DMS53 (cell line): ENCODE results near the gene EXOC3L4.

ENCODE experiments used
- DNase-seq: peaks from one replicate; lab custom pipeline; 2025; lab: John Stamatoyannopoulos, UW

Gene EXOC3L4

DNA sequence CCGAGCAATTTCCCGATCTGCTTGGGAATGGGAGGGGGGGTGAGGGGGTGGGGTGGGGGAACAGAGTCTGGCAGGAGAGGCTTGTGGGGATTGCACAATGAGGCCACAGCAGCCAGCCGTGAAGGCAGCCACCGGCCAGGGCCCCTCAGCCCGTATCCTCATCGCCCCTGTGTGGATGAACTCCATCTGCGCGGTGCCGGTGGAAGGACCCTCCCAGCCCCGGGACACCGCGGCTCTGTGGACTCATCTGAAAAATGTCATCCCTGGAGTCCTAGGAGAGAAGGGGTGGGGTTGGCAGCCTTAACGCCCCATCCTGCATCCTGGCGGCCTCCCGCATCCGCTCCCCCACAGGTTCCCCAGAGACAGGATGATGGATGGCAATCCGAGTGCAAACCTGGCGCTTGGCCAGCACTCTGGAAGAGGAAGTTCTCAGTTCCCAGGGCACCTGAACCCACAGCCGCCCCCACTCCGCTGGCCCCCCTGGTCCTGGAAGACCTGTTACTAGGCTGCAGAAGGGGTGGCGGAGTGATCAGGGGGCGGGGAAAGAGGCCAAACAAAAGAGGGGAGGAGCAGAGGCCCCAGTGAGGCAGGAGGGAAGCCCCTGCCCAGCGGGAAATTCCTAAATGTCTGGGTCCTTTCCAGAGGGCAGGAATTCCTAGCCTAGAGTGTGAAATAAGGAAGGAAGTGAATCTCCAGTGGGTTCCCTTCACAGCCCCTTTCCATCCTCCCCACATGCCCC, 27.5 kb downstream of the EXOC3L4 start:
- DNase-seq = peak; percentile 56

GRCh38 chr14:103122585-103122946, 28.0 kb downstream of the EXOC3L4 start:
- no peak for DNase-seq

DNA sequence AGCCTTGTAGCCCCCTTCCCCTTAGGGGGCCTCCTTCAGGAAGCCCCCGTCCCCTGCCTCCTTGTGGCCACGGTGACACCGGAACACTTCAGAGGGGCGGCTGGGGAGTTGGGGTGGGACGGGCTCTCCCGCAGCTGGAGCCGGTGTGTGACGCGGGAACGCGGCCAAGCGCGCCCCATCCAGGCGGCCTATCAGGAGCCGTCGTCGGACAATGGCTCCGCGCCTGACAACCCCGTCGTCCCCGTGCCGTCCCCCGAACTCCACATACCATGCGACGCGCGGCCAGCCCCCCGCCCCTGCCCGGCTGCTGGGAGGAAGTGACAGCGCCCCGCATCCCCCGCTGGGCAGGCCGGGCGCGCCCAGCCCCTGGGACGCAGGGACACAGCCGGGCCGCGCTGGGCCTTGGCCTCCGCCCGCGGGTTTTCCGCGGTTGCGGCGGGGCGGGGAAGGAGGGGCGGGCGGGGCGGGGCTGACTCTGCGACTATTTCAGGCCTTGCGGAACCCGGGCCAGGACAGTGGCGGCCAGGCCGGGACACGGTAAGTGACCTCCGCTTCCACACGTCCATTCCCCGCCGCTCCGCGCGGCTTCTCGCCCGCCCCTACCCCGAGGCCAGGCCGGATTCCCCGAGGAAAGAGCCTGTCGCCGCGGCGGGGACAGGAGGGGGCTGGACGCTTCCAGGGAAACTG, 28.6 kb downstream of the EXOC3L4 start, which contains the start of gene TNFAIP2:
Gene TNFAIP2 (plus strand): TSS at position 515 of the 687 bp plus-strand sequence. CDS start 2,997 bp downstream, outside the sequence.
- DNase-seq = no peak

DNA sequence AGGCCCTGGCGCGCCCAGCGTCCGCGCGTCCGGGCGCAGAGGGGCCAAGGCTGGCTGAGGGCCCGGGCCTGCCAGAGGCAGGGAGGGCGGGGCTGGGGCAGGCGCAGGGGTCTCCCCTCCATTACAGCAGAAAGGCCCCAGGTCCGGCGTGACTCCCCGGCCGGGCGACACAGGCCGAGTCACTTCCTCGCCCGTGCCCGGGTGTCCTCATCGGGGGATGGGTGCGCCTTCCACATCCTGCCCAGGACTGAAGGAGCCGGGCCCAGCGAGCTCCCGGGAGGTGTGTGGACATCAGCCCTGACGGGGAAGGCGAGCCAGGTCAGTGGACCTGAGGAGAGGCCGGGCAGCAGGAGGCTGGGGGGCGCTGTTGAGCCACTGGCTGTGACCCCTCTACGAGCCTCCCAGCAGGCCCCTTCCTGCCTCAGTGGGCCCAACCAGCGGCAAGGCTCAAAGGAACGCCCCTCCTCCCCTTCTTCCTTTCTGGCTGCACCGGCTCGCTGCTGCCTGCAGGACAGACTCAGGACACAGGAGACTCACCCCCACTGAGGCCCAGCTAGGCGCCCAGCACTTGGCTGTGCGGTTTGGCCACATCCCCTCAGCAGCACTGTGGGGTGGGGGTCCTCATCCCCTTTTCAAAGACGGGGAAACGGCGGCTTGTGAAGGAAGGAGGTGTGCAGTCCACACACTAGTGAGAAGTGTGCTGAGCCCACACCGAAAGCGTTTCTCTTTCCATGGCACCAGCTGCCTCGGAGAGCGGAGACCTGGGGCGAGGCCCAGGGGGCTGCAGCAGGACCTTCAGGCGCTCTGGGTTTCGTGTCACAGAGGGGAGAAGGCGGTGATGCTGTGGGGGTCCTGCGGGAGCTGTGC, 29.3 kb downstream of the EXOC3L4 start:
- peak; percentile 26 for DNase-seq

GRCh38 chr14:103124501-103125001, 30.0 kb downstream of the EXOC3L4 start:
- DNase-seq = no peak

GRCh38 chr14:103125098-103126070, 30.9 kb downstream of the EXOC3L4 start:
- no peak for DNase-seq

- no peak for DNase-seq
Observed at GRCh38 chr14:103126088-103126872, 31.8 kb downstream of the EXOC3L4 start.

DNA sequence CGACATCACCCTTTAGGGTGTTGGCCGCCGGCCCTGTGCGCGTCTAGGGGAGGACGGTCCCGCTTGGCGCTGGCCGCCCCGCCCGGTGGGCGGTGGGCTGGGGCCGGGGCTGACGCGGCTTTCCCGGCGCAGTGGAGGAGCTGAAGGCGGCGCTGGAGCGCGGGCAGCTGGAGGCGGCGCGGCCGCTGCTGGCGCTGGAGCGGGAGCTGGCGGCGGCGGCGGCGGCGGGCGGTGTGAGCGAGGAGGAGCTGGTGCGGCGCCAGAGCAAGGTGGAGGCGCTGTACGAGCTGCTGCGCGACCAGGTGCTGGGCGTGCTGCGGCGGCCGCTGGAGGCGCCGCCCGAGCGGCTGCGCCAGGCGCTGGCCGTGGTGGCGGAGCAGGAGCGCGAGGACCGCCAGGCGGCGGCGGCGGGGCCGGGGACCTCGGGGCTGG, 32.4 kb downstream of the EXOC3L4 start:
- peak; percentile 80 for DNase-seq

DNA sequence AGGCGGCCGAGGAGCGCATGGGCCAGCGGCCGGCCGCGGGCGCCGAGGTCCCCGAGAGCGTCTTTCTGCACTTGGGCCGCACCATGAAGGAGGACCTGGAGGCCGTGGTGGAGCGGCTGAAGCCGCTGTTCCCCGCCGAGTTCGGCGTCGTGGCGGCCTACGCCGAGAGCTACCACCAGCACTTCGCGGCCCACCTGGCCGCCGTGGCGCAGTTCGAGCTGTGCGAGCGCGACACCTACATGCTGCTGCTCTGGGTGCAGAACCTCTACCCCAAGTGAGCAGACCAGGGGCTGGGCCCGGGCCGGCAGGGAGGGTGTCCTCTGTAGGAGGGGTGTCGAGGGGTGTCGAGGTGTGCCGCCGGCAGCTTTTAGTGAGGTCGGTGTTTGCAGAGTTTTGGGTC, 32.8 kb downstream of the EXOC3L4 start:
- no peak for DNase-seq

- DNase-seq = no peak
Observed at GRCh38 chr14:103127861-103128598, 33.5 kb downstream of the EXOC3L4 start.

GRCh38 chr14:103128631-103129300, 34.2 kb downstream of the EXOC3L4 start:
- DNase-seq = no peak

DNA sequence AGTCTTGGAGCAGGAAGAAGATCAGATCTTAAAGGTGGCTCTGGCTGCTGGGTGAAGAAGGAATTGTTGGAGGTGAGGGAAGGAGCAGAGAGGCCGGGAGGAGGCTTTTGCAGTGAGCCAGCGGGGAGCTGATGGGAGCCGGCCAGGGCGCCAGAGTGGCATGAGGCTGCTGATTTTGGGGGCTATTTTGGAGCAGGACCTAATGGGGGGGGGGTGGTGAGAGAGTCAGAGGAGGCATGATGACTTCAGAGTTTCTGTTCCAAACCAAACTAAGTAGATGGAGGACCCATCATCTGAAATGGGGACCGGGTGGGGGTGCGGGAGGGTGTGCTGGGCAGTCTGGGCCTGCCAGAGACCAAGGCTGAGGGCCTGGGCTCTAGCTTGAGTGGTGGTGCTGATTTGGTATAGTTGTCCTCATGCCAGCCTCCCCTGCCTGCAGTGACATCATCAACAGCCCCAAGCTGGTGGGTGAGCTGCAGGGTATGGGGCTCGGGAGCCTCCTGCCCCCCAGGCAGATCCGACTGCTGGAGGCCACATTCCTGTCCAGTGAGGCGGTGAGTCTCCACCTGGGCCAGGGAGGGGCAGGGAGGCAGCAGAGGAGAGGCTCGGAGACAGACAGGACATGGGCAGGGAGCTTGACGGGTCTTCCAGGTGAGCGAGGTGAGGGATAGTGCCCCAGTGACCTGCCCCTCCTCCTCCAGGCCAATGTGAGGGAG, 34.9 kb downstream of the EXOC3L4 start:
- no peak for DNase-seq

GRCh38 chr14:103130017-103130764, 35.7 kb downstream of the EXOC3L4 start:
- DNase-seq = no peak

- no peak for DNase-seq
Observed at GRCh38 chr14:103130965-103131364, 36.4 kb downstream of the EXOC3L4 start.

- DNase-seq = no peak
Observed at GRCh38 chr14:103131580-103131979, 37.1 kb downstream of the EXOC3L4 start.

DNA sequence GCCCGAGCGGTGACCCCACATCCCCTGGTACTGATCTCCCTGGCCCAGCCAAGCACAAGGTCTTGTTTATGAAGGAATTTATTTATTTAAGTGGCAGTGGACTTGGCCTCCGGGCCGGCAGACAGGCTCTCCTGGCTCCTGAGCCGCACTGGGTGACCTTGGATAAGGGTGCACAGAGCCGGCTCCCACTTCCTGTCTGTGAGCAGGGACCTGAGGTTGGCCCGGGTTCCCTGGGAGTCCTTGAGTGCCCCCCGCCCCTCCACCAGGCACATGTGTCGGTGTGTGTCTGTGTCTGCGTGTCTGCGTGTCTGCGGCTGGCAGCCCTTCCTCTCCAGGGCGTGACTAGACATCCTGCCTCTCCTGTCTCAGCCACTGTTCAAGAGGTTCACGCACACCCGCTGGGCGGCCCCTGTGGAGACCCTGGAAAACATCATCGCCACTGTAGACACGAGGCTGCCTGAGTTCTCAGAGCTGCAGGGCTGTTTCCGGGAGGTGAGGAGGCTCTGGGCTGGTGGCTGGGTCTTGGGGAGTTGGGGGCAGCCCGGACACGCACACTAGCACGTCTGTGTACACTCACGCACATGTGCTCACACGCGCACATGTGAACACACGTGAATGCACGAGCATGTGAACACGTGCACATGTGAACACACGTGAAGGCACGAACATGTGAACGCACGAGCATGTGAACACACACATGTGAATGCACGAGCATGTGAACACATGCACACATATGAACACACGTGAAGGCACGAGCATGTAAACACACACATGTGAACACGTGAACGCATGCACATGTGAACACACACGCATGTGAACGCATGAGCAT, 38.1 kb downstream of the EXOC3L4 start:
- DNase-seq = no peak
